CD4-positive, alpha-beta T cell treated with Interleukin-2 at 100 ng/mL for 4 hours (primary cell): ENCODE results near the gene EIF2B2.

Experiments used
- DNase-seq: peaks from one replicate; pipeline ENCODE4 v3.0.0-alpha.2; 2020; ENCODE audit warnings: low spot score

Gene EIF2B2

GRCh38 chr14:75046275-75046674 is 43.6 kb downstream of the EIF2B2 start:
- no peak for DNase-seq

- no peak for DNase-seq
Observed at GRCh38 chr14:75046899-75047298, 44.2 kb downstream of the EIF2B2 start.

GRCh38 chr14:75047506-75047905 is 44.8 kb downstream of the EIF2B2 start:
- DNase-seq, result no peak

DNA sequence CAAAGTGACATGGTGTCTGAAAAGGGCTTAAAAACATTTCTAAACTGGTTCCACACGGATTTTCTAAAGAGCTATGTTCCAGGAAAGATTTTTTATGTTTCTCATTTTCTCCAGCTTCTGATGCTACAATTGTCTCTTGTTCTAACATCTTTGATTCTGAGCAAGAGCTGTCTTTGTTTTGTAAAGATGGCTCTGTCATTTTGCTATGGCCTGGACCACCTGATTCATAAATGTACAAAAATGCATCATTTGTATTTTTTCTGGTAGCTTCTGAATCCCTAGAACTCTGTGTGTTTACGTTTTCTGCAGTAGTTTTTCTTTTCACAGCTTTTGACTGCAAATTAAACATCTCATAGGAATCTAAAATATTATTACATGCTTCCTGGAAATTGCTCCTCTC is 45.4 kb downstream of the EIF2B2 start:
- no peak for DNase-seq

- DNase-seq, result no peak
Observed at GRCh38 chr14:75049136-75049535, 46.4 kb downstream of the EIF2B2 start.

DNA sequence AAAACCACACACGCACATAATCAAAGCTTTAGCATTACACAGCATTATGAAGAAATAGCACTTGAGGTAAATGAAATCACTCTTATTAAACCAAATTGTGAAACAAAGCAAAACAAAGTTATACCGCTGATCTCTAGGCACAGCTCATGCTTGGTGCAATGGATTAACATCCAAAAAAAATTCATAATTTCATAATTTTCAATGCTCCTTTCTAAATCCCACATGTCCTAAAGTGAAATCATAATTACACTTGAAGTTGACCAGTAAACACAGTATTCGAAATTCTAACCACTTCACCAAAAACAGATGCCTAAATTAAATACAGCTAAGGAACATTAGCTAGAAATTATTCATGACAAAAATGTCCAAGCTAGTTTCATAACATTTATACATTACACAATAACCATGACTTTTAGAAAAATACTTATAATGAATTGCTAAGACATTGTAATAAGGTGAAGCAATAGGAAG is 47.0 kb downstream of the EIF2B2 start:
- DNase-seq, result no peak

- peak; percentile 74 for DNase-seq
Observed at GRCh38 chr14:75050852-75051555, 48.3 kb downstream of the EIF2B2 start, which contains the start of gene MLH3. Gene MLH3 (minus strand): TSS chr14:75051467. CDS start chr14:75049655, 1,812 bp downstream.

DNA sequence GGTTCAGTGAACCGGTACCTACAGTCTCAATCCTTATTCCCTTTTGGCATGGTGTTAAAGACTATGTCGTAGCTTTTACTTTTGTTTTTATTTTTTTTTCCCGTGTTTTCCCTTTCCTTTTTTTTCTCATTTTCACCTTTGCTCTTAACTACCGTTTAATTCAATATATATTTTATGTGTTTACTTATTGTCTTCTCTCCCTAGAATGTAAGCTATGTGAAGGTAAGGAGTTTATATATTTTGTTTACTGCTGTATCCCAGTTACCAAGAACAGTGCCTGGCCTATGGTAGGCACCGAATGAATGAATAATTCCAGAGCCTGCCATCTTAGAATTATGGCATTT is 48.8 kb downstream of the EIF2B2 start:
- DNase-seq, result no peak

DNA sequence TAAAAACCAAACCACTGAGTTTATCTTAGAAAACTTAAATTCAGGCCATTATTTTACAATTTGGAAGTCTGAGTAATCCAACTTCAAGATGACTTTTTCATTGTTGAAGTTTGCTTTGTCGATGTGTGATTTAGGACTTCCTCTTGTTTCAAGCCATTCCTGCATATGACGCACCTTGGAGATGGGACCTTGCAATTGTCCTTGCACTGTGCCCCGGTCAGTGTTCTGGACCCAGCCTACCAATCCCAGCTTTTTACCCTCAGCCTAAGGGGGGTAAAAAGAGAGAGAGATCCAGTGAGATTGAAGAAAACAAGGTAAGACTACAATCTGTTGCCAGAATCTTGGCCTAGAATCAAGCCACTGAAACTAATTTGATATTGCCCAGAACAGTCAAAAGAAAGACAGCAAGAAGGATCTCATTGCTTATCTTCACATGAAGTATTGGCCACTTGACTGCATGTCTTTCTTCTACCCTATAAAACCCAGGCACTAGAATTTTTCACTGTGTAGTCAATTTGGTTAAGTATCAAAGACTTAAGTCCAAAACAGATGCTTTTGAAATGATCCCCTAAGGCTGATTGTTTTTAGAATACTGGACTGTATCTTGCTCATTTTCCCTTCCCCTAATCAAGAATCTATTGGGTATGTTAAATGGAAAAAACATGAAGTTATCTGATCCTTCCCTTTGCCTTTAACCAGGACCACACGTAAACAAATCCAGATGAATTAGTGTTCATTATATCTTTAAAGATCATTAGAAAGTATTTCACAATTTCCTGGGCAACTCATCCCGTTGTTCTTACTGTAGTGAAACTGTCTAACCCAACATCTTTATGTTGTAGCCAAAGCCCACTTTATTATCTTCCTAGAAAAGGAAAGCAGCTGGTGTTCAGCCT is 50.9 kb downstream of the EIF2B2 start:
- DNase-seq, result no peak

DNA sequence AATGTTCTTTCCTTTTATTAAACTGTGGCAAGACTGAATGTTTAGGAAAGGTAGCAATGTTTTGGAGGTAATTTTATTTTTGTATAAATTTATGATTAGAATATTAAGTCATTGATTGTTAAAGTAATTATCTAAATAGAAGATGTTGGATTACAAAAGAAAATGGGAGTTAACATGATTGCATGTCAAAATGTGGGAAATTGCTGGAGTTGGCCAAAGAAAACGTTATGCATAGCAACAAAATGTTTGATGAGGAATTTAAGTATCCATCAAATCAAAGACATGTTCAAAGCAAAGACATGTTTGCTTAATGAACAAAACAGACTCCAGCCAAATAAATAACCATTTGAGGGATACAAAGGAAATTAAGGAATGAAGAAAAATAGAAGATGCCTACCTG is 51.7 kb downstream of the EIF2B2 start:
- DNase-seq, result no peak

DNA sequence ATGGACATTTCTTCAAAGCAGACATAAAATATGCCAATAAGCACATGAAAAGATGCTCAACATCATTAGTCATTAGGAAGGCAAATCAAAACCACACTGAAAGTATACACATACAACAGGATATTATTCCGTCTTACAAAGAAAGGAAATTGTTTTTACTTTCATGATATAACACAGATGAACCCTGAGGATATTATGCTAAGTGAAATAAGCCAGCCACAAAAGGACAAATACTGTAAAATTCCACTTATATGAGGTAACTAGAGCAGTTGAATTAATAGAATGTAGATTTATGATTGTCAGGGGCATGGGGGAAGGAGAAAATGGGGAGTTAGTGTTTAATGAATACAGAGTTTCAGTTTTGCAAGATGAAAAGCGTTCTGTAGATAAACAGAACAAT is 56.9 kb downstream of the EIF2B2 start:
- DNase-seq, result no peak

DNA sequence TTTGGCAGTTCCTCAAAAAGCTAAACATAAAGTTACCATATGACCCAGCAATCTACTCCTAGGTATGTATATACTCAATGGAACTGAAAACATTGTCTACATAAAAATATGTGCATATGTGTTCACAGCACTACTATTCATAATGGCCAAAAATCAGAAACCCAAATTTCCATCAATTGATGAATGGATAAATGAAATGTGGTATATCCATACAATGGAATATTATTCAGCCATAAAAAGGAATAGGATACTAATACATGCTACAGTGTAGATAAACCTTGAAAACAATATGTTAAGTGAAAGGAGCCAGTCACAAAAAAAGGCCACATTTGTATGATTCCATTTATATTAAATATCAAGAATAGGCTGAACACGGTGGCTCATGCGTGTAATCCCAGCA is 57.7 kb downstream of the EIF2B2 start:
- DNase-seq, result no peak
